ENCODE measurements around the gene HSPB6.

DNA sequence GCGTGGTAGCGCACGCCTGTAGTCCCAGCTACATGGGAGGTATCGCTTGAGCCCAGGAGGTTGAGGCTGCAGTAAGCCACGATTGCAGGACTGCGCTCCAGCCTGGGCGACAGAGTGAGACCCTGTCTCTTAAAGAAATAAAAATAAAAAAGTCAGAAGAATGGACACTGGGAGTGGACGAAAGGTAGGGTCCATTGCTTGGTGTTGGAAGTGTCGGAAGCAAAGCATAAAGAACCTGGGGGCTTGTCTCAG is 18.1 kb upstream of the HSPB6 start:
- TF ChIP-seq EZH2 (IDR thresholded peaks at IDR 0.05; ENCODE audit: insufficient read depth, poor library complexity, severe bottlenecking) = no peak
- no peak for TF ChIP-seq EZH2phosphoT487 (IDR thresholded peaks at IDR 0.05; ENCODE audit: insufficient read depth, low read depth)

All from GM23248 (cell line).